Ascending aorta (tissue), 2 donors: ENCODE data around the gene ADGRF3. TPM values are rescaled to one million over a fixed set of nuclear protein-coding genes. Genes with fewer than 3 reads are reported as not detected.

Experiments
- DNase-seq, 2 donors: peaks; one replicate each; pipeline ENCODE4 v3.0.0-alpha.2; 2019; ENCODE audit warnings: low spot score in 2 of 2
- H3K27ac ChIP-seq, 2 donors: fragments of 200-600 bp; sonication (generic); one replicate each; pipeline ENCODE4 v1.5.1; 2016 to 2017; ENCODE audit warnings: mild to moderate bottlenecking in 1 of 2
- H3K27me3 ChIP-seq: fragments of 200-600 bp; sonication (generic); one replicate; pipeline ENCODE4 v1.5.1; 2017
- H3K36me3 ChIP-seq, 2 donors: fragments of 200-600 bp; sonication (generic); one replicate each; pipeline ENCODE4 v1.5.1; 2016
- H3K4me1 ChIP-seq, 2 donors: fragments of 200-600 bp; sonication (generic); one replicate each; pipeline ENCODE4 v1.5.1; 2016 to 2017; ENCODE audit warnings: mild to moderate bottlenecking in 1 of 2
- H3K4me3 ChIP-seq, 2 donors: fragments of 200-600 bp; sonication (generic); one replicate each; pipeline ENCODE4 v1.5.1; 2016 to 2017; ENCODE audit warnings: mild to moderate bottlenecking in 1 of 2
- H3K9me3 ChIP-seq, 2 donors: fragments of 200-600 bp; sonication (generic); one replicate each; pipeline ENCODE4 v1.5.1; 2016
- intact Hi-C: fragments of 100-400 bp; cut with DNase I; formaldehyde crosslinking; loops from one replicate; pipeline ENCODE4 v1.15.1; 2023
- total RNA-seq: library from RNA; depleted of rRNA; stranded (reverse); fragments of >200 nt; gene quantifications from one replicate; pipeline ENCODE4 v1.1.0, GENCODE V29; 2016
- TF ChIP-seq, protein P1 (sequence below), 3 experiments: fragments of 200-600 bp in 2 of 3; fragments of 450-650 bp in 1 of 3; sonication (generic) in 2 of 3; IDR thresholded peaks; one replicate each; pipeline ENCODE4 v1.5.1; 2016 to 2019; ENCODE audit warnings: antibody characterized with exemption in 3 of 3, mild to moderate bottlenecking in 1 of 3, moderate library complexity in 1 of 3

Gene ADGRF3
- total RNA-seq, 1 donor from 2014 or later = not detected

DNA sequence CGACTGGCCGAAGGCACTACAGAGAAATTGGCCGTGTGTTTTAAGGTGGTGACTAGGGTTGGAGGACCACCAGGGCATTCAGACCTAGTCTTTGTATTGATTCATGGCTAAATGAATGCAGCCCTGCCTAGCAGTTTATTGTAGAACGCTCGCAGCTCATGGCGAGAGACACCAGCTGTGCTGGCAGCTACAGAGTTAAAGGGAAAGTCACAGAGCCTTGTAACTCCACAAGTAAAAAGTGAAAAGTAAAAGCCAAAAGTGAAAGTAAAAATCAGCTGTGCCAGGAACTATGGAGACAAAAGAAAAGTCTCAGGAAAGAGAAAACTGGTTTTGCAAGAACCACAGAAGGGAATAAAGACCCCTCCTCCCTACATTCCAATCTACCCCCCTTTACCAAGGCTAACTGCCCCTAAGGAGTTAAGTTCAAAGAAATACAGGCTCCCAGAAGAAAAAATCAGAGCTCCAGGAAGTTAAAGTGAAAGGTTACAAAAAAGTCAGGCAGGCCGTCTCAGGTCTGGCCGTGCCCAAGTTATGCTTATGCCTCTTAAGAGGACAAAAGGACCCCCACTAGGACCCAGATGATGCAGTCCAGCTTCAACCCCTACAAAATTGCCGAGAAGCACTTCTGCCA, 47.0 kb downstream of the ADGRF3 start:
- Histone ChIP-seq H3K9me3 (no peaks in the 10 kb centered on the region), H3K27me3 (no peaks in the 10 kb centered on the region), H3K36me3 (no peaks in the 10 kb centered on the region), H3K4me3 (peak overlapping the region; percentile 59 to 73), H3K27ac (peak overlapping the region; percentile 80 to 86), H3K4me1 (peaks cover 4 to 14% of the 10 kb centered on the region in 2 donors)
- TF ChIP-seq, protein P1, sequence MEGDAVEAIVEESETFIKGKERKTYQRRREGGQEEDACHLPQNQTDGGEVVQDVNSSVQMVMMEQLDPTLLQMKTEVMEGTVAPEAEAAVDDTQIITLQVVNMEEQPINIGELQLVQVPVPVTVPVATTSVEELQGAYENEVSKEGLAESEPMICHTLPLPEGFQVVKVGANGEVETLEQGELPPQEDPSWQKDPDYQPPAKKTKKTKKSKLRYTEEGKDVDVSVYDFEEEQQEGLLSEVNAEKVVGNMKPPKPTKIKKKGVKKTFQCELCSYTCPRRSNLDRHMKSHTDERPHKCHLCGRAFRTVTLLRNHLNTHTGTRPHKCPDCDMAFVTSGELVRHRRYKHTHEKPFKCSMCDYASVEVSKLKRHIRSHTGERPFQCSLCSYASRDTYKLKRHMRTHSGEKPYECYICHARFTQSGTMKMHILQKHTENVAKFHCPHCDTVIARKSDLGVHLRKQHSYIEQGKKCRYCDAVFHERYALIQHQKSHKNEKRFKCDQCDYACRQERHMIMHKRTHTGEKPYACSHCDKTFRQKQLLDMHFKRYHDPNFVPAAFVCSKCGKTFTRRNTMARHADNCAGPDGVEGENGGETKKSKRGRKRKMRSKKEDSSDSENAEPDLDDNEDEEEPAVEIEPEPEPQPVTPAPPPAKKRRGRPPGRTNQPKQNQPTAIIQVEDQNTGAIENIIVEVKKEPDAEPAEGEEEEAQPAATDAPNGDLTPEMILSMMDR (IDR thresholded peaks at IDR 0.05) = no peak
- intact Hi-C loops = loop anchor here (1.0 kb wide), 1 partner anchor 55 kb away; the partner anchor contains the start of genes HADHA and HADHB
- peak in 1 of 2 donors; percentile 68 for DNase-seq

DNA sequence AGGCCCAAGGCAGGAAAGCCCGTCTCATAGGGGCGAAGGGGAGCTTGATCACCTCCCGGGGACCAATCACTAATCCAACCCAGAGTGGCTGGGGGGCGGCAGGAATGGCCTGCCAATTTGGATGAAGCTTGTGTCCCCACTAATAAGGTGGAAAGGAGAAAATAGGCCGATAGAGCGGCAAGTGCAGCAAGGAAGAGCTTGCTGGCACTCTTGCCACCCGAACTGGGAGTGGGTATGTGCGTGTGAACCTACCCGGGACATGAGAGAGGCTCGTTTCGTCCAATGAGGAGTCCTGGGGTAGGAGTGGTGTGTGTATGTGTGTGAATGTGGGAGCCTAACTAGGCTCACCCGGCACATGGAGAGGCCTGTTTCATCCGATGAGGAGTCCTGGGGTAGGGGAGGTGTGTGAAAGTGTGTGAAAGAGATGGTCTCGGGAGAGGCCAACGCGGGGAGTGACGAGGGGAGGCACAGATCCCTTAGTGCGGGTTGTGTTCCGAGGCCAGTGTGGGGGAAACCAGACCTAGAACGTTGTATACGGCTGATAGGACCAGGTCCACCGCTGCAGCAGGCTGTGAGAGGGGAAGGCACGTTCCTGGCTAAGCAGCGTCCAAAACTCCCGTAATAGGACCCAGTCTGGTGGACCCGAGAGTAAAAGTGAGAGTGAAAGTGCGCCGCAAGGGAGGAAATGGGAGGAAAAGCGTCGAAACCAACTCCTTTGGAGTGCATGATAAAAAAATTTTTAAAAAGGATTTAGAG, 47.8 kb downstream of the ADGRF3 start:
- TF ChIP-seq, protein P1 (IDR thresholded peaks at IDR 0.05) = no peak
- peak overlapping the region; percentile 59 to 73 for H3K4me3 ChIP-seq
- intact Hi-C loops = loop anchor here (1.0 kb wide), 1 partner anchor 55 kb away; the partner anchor contains the start of genes HADHA and HADHB
- H3K27ac ChIP-seq = peak overlapping the region; percentile 80 to 86
- DNase-seq = peak in 1 of 2 donors; percentile 83
- H3K9me3 ChIP-seq = no peaks in the 10 kb centered on the region
- H3K4me1 ChIP-seq = peaks cover 4 to 14% of the 10 kb centered on the region in 2 donors
- H3K36me3 ChIP-seq = no peaks in the 10 kb centered on the region
- no peaks in the 10 kb centered on the region for H3K27me3 ChIP-seq

DNA sequence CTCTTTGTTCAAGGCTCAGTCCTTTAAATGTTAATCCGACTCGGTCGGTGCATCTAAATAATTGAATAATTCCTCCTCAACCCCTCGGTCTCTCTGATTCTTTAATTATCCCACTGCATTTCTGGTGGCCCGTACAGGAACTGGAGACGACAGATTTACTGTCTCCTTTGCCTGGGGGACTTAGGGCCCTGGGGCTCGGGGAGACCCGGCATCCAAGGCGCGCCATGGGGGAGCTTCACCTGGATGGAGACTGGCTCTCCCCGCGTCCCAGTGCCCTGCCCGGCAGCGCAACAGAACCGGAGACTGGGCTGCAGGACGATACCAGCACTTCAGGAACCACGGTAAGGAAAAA, 48.3 kb downstream of the ADGRF3 start:
- H3K4me3 ChIP-seq = peak overlapping the region; percentile 59 to 73
- intact Hi-C loops = no loop called here
- TF ChIP-seq, protein P1 (IDR thresholded peaks at IDR 0.05) = no peak
- no peak for DNase-seq
- H3K4me1 ChIP-seq = peaks cover 4 to 14% of the 10 kb centered on the region in 2 donors
- H3K9me3 ChIP-seq = no peaks in the 10 kb centered on the region
- no peaks in the 10 kb centered on the region for H3K27me3 ChIP-seq
- no peaks in the 10 kb centered on the region for H3K36me3 ChIP-seq
- H3K27ac ChIP-seq = peak overlapping the region; percentile 80 to 86

DNA sequence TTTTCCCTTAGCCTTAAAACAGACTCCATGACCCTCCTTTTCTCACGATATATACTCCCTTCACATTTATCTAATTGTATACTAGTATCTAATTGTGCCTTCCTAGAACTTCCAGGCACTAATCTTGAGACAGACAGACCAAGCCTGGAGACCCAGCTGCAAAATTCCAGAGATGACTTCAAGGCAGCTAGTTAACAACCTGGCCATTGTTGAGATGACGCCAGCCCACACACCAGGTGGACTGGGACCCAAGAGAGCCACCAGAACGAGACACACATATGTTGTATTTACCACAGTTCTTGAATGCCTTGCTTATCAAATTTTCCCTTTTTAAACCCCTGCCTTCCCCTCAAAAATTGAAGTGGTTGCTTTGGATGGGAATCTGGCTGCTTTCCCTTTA, 49.5 kb downstream of the ADGRF3 start:
- Histone ChIP-seq H3K9me3 (no peaks in the 10 kb centered on the region), H3K27ac (no peak overlapping the region), H3K4me3 (no peak overlapping the region), H3K36me3 (no peaks in the 10 kb centered on the region), H3K4me1 (peaks cover 4 to 14% of the 10 kb centered on the region in 2 donors), H3K27me3 (no peaks in the 10 kb centered on the region)
- intact Hi-C loops = no loop called here
- DNase-seq = no peak
- TF ChIP-seq, protein P1 (IDR thresholded peaks at IDR 0.05) = no peak

DNA sequence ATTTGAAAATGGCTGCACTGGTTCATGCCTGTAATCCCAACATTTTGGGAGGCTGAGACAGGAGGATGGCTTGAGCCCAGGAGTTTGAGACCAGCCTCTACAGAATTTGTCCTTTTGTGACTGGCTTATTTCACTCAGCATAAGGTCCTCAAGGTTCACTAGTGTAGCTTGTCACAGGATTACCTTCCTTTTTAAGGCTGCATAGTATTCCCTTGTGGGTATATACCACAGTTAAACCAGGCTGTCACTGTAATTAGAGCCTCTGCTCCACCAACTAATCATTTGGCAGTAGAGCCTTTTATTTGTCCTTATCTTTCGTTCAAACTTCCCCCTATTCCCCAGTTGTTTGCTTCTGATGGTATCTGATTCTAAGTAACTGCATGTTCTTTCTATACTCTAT, 51.1 kb downstream of the ADGRF3 start:
- intact Hi-C loops = no loop called here
- H3K4me1 ChIP-seq = peaks cover 4 to 14% of the 10 kb centered on the region in 2 donors
- no peaks in the 10 kb centered on the region for H3K27me3 ChIP-seq
- H3K27ac ChIP-seq = no peak overlapping the region
- H3K4me3 ChIP-seq = no peak overlapping the region
- peaks cover 0 to 2% of the 10 kb centered on the region in 2 donors for H3K36me3 ChIP-seq
- no peak for DNase-seq
- TF ChIP-seq, protein P1 (IDR thresholded peaks at IDR 0.05) = no peak
- H3K9me3 ChIP-seq = no peaks in the 10 kb centered on the region
